ENCODE measurements around the gene FHIT. TPM values are rescaled to one million over a fixed set of nuclear protein-coding genes. Genes with fewer than 3 reads are reported as not detected.

The FHIT gene
- total RNA-seq, 4 donors from 2014 or later = 4.6 to 6.1 (median 5.7) TPM

DNA sequence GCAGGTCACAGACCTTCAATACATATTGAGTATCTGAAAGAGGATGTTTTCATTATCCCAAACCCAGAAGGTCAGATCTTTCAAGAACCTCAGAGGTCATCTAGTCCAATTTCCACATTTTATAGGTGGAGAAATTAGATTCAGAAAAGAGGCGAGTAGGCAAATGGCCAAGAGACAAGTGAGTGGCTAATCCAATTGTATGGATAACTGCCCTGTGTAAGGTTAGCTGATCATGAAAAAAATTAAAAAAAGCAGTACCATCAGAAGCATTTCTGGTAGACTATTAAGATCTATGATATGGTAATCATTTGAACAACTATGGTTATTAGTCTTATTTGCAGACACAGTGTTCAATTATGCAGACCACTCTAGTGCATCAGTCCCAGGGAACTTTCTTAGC lies 1540.7 kb downstream of the FHIT start:
- no peak overlapping the region for H3K27ac ChIP-seq (replicated peaks in 1 of 4)
- no peaks in the 10 kb centered on the region for H3K36me3 ChIP-seq
- no peak overlapping the region for H3K4me3 ChIP-seq
- H3K4me1 ChIP-seq = no peaks in the 10 kb centered on the region
- DNase-seq (ENCODE audit: extremely low spot score) = no peak
- intact Hi-C loops (cut with DNase I) = no loop called here
- H3K27me3 ChIP-seq = no peaks in the 10 kb centered on the region
- WGBS = 100% methylated on average over 1 of the region's 1 CpG
- peaks cover 0 to 13% (median 4%) of the 10 kb centered on the region in 4 donors for H3K9me3 ChIP-seq
- TF ChIP-seq CTCF (IDR thresholded peaks at IDR 0.05) (no peak), POLR2A (IDR thresholded peaks at IDR 0.05; ENCODE audit: low read depth) (no peak), EP300 (IDR thresholded peaks at IDR 0.05) (no peak), POLR2AphosphoS5 (IDR thresholded peaks at IDR 0.05) (no peak)

- Histone ChIP-seq H3K27ac (replicated peaks in 1 of 4) (no peak overlapping the region), H3K27me3 (no peaks in the 10 kb centered on the region), H3K4me1 (no peaks in the 10 kb centered on the region), H3K36me3 (no peaks in the 10 kb centered on the region), H3K9me3 (peaks cover 0 to 13% (median 4%) of the 10 kb centered on the region in 4 donors), H3K4me3 (no peak overlapping the region)
- TF ChIP-seq CTCF (IDR thresholded peaks at IDR 0.05) (no peak), POLR2A (IDR thresholded peaks at IDR 0.05; ENCODE audit: low read depth) (no peak), POLR2AphosphoS5 (IDR thresholded peaks at IDR 0.05) (no peak), EP300 (IDR thresholded peaks at IDR 0.05) (no peak)
- no peak for DNase-seq (ENCODE audit: extremely low spot score)
- intact Hi-C loops (cut with DNase I) = no loop called here
- WGBS = 69% methylated on average over 5 of the region's 5 CpGs
These were observed 1541.3 kb downstream of the FHIT start for GRCh38 chr3:59709702-59710553.

GRCh38 chr3:59708202-59708601 lies 1543.0 kb downstream of the FHIT start:
- Histone ChIP-seq H3K4me3 (no peak overlapping the region), H3K9me3 (peaks cover 0 to 4% (median 2%) of the 10 kb centered on the region in 4 donors), H3K36me3 (no peaks in the 10 kb centered on the region), H3K27ac (replicated peaks in 1 of 4) (no peak overlapping the region), H3K4me1 (no peaks in the 10 kb centered on the region), H3K27me3 (no peaks in the 10 kb centered on the region)
- intact Hi-C loops (cut with DNase I) = no loop called here
- 96% methylated on average over 3 of the region's 3 CpGs for WGBS
- no peak for DNase-seq (ENCODE audit: extremely low spot score)
- TF ChIP-seq EP300 (IDR thresholded peaks at IDR 0.05) = no peak
- no peak for TF ChIP-seq CTCF (IDR thresholded peaks at IDR 0.05)
- no peak for TF ChIP-seq POLR2A (IDR thresholded peaks at IDR 0.05; ENCODE audit: low read depth)
- TF ChIP-seq POLR2AphosphoS5 (IDR thresholded peaks at IDR 0.05) = no peak

DNA sequence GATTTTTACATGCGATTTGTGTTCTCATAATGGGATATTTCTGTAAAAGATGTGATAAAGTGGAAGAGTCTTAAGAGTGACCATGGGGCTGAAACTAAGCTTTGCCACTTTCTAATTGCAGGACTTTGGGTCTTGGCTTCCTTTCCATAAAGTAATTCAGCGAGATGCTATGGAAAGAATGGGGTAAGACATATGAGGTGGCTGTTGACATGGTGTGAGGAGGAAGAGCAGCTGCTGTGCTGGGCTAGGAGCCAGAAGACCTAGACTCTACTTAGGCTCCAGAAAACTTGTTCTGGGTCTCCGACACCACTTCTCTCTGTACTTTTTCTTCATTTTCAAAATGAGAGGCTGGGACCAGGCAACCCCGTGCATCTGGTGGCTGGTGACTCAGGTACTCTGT lies 1547.0 kb downstream of the FHIT start:
- H3K27me3 ChIP-seq = no peaks in the 10 kb centered on the region
- no peak for DNase-seq (ENCODE audit: extremely low spot score)
- WGBS = 53% methylated on average over 4 of the region's 4 CpGs
- H3K9me3 ChIP-seq = no peaks in the 10 kb centered on the region
- H3K4me3 ChIP-seq = no peak overlapping the region
- H3K27ac ChIP-seq (replicated peaks in 1 of 4) = no peak overlapping the region
- no peaks in the 10 kb centered on the region for H3K4me1 ChIP-seq
- H3K36me3 ChIP-seq = no peaks in the 10 kb centered on the region
- intact Hi-C loops (cut with DNase I) = no loop called here
- no peak for TF ChIP-seq EP300 (IDR thresholded peaks at IDR 0.05)
- TF ChIP-seq POLR2AphosphoS5 (IDR thresholded peaks at IDR 0.05) = no peak
- TF ChIP-seq CTCF (IDR thresholded peaks at IDR 0.05) = no peak
- no peak for TF ChIP-seq POLR2A (IDR thresholded peaks at IDR 0.05; ENCODE audit: low read depth)

Measured in esophagus muscularis mucosa (tissue), 4 donors.